HEK293 (cell line): ENCODE measurements around the gene SMC5.

ENCODE experiments used
- BCL11B ChIP-seq: fragments of 450-650 bp; formaldehyde crosslinking; IDR thresholded peaks from 2 replicates; pipeline ENCODE4 v1.5.1; 2016; ENCODE audit warnings: low read depth, missing biosample characterization, missing genetic modification characterization
- IKZF3 ChIP-seq: fragments of 450-650 bp; IDR thresholded peaks from 2 replicates; pipeline ENCODE4 v1.5.0; 2018; ENCODE audit warnings: missing biosample characterization, mild to moderate bottlenecking, missing genetic modification characterization, moderate library complexity
- ZBTB21 ChIP-seq: fragments of 450-650 bp; formaldehyde crosslinking; IDR thresholded peaks from 2 replicates; pipeline ENCODE4 v1.5.1; 2017; ENCODE audit warnings: missing biosample characterization, missing genetic modification characterization
- ZFP37 ChIP-seq: fragments of 450-650 bp; formaldehyde crosslinking; IDR thresholded peaks from 2 replicates; pipeline ENCODE4 v1.5.1; 2016; ENCODE audit warnings: missing biosample characterization, missing genetic modification characterization
- ZNF140 ChIP-seq: fragments of 450-650 bp; formaldehyde crosslinking; IDR thresholded peaks from 2 replicates; pipeline ENCODE4 v1.5.1; 2016; ENCODE audit warnings: missing biosample characterization, missing genetic modification characterization
- ZNF155 ChIP-seq: fragments of 450-650 bp; formaldehyde crosslinking; IDR thresholded peaks from 2 replicates; pipeline ENCODE4 v1.5.1; 2016; ENCODE audit warnings: missing biosample characterization, missing genetic modification characterization
- ZNF266 ChIP-seq: fragments of 450-650 bp; formaldehyde crosslinking; IDR thresholded peaks from 2 replicates; pipeline ENCODE4 v1.5.1; 2016; ENCODE audit warnings: missing biosample characterization, missing genetic modification characterization, low read depth
- ZNF530 ChIP-seq: fragments of 450-650 bp; formaldehyde crosslinking; IDR thresholded peaks from 2 replicates; pipeline ENCODE4 v1.5.1; 2016; ENCODE audit warnings: low read depth, missing biosample characterization, missing genetic modification characterization
- TF ChIP-seq, protein P1 (sequence below): fragments of 450-650 bp; formaldehyde crosslinking; IDR thresholded peaks from 2 replicates; pipeline ENCODE4 v1.5.1; 2016; ENCODE audit warnings: missing biosample characterization, missing genetic modification characterization
- TF ChIP-seq, protein P2 (sequence below): fragments of 450-650 bp; formaldehyde crosslinking; IDR thresholded peaks from 2 replicates; pipeline ENCODE4 v1.5.1; 2016; ENCODE audit warnings: missing biosample characterization, missing genetic modification characterization
- TF ChIP-seq, protein P3 (sequence below): fragments of 450-650 bp; formaldehyde crosslinking; IDR thresholded peaks from 2 replicates; pipeline ENCODE4 v1.5.1; 2016; ENCODE audit warnings: missing biosample characterization, missing genetic modification characterization
- TF ChIP-seq, protein P4 (sequence below): fragments of 450-650 bp; IDR thresholded peaks from 2 replicates; pipeline ENCODE4 v1.5.1; 2018; ENCODE audit warnings: missing biosample characterization, missing genetic modification characterization
- TF ChIP-seq, protein P5 (sequence below): fragments of 450-650 bp; formaldehyde crosslinking; IDR thresholded peaks from 2 replicates; pipeline ENCODE4 v1.5.1; 2016; ENCODE audit warnings: missing biosample characterization, missing genetic modification characterization
- TF ChIP-seq, protein P6 (sequence below): fragments of 450-650 bp; formaldehyde crosslinking; IDR thresholded peaks from 2 replicates; pipeline ENCODE4; 2016; ENCODE audit warnings: missing biosample characterization, missing genetic modification characterization
- TF ChIP-seq, protein P7 (sequence below): IDR thresholded peaks from 2 replicates; pipeline ENCODE4 v1.6.1; 2011; ENCODE audit warnings: mild to moderate bottlenecking, low read depth, low read length, borderline replicate concordance
- TF ChIP-seq, protein P8 (sequence below): fragments of 450-650 bp; formaldehyde crosslinking; IDR thresholded peaks from 2 replicates; pipeline ENCODE4 v1.5.1; 2016; ENCODE audit warnings: missing biosample characterization, missing genetic modification characterization, borderline replicate concordance
- TF ChIP-seq, protein P9 (sequence below): fragments of 450-650 bp; formaldehyde crosslinking; IDR thresholded peaks from 2 replicates; pipeline ENCODE4 v1.5.0; 2017; ENCODE audit warnings: missing biosample characterization, missing genetic modification characterization, borderline replicate concordance

The SMC5 gene

DNA sequence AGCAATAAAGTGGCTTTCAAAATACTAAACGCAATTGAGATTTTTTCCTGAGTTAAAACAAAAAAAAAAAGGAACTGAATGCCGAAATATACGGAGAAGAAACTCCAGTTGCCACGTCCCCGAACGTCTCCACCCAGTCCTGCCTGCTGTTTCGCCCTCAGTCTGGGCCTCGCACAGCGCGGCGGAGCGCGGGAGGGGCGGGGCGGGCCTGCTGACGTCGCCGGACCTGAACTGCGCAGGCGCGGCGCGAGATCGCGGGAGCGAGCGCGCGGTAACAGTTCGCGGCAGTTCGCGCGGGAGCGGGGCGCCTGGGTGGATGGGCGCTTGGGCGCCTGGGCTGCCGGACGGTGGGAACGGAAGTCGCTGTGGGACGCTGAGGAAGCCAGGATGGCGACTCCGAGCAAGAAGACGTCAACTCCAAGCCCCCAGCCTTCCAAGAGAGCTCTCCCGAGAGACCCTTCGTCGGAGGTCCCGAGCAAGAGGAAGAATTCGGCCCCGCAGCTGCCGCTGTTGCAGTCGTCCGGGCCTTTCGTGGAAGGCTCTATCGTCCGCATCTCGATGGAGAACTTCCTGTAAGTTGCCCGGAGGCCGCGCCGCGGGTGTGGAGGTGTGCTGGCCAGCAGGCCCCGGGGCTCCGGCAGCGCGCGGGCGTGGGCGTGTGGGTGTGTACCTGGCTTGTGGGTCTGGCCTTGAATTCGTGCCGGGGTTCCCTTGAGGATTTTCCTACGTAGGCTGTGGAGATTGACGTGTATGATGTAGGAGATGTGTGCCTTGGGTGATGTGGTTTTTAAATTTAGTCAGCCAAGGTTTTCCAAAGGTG lies at the start of gene SMC5 (continued):
- TF ChIP-seq, protein P1, sequence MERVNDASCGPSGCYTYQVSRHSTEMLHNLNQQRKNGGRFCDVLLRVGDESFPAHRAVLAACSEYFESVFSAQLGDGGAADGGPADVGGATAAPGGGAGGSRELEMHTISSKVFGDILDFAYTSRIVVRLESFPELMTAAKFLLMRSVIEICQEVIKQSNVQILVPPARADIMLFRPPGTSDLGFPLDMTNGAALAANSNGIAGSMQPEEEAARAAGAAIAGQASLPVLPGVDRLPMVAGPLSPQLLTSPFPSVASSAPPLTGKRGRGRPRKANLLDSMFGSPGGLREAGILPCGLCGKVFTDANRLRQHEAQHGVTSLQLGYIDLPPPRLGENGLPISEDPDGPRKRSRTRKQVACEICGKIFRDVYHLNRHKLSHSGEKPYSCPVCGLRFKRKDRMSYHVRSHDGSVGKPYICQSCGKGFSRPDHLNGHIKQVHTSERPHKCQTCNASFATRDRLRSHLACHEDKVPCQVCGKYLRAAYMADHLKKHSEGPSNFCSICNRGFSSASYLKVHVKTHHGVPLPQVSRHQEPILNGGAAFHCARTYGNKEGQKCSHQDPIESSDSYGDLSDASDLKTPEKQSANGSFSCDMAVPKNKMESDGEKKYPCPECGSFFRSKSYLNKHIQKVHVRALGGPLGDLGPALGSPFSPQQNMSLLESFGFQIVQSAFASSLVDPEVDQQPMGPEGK (tag by site-specific recombination) = 0 out of 2 replicates have a peak, but pooled peaks have one; percentile 19
- TF ChIP-seq BCL11B (tag by site-specific recombination) (no peak), ZNF140 (tag by site-specific recombination) (no peak), ZFP37 (tag by site-specific recombination) (peak; percentile 55; the same call in 1 of the 2 replicates), ZNF530 (no peak), ZNF155 (no peak), ZBTB21 (tag by site-specific recombination) (no peak), IKZF3 (tag by site-specific recombination) (no peak), ZNF266 (no peak)
- TF ChIP-seq, protein P2, sequence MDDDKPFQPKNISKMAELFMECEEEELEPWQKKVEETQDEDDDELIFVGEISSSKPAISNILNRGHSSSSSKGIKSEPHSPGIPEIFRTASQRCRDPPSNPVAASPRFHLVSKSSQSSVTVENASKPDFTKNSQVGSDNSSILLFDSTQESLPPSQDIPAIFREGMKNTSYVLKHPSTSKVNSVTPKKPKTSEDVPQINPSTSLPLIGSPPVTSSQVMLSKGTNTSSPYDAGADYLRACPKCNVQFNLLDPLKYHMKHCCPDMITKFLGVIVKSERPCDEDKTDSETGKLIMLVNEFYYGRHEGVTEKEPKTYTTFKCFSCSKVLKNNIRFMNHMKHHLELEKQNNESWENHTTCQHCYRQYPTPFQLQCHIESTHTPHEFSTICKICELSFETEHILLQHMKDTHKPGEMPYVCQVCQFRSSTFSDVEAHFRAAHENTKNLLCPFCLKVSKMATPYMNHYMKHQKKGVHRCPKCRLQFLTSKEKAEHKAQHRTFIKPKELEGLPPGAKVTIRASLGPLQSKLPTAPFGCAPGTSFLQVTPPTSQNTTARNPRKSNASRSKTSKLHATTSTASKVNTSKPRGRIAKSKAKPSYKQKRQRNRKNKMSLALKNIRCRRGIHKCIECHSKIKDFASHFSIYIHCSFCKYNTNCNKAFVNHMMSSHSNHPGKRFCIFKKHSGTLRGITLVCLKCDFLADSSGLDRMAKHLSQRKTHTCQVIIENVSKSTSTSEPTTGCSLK (tag by site-specific recombination) = no peak
- TF ChIP-seq, protein P3, sequence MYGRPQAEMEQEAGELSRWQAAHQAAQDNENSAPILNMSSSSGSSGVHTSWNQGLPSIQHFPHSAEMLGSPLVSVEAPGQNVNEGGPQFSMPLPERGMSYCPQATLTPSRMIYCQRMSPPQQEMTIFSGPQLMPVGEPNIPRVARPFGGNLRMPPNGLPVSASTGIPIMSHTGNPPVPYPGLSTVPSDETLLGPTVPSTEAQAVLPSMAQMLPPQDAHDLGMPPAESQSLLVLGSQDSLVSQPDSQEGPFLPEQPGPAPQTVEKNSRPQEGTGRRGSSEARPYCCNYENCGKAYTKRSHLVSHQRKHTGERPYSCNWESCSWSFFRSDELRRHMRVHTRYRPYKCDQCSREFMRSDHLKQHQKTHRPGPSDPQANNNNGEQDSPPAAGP = peak; percentile 12; the same call in 1 of the 2 replicates
- TF ChIP-seq, protein P4, sequence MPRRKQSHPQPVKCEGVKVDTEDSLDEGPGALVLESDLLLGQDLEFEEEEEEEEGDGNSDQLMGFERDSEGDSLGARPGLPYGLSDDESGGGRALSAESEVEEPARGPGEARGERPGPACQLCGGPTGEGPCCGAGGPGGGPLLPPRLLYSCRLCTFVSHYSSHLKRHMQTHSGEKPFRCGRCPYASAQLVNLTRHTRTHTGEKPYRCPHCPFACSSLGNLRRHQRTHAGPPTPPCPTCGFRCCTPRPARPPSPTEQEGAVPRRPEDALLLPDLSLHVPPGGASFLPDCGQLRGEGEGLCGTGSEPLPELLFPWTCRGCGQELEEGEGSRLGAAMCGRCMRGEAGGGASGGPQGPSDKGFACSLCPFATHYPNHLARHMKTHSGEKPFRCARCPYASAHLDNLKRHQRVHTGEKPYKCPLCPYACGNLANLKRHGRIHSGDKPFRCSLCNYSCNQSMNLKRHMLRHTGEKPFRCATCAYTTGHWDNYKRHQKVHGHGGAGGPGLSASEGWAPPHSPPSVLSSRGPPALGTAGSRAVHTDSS (tag by site-specific recombination) = no peak
- TF ChIP-seq, protein P5, sequence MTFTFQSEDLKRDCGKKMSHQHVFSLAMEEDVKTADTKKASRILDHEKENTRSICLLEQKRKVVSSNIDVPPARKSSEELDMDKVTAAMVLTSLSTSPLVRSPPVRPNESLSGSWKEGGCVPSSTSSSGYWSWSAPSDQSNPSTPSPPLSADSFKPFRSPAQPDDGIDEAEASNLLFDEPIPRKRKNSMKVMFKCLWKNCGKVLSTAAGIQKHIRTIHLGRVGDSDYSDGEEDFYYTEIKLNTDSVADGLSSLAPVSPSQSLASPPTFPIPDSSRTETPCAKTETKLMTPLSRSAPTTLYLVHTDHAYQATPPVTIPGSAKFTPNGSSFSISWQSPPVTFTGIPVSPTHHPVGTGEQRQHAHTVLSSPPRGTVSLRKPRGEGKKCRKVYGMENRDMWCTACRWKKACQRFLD = no peak
- TF ChIP-seq, protein P6, sequence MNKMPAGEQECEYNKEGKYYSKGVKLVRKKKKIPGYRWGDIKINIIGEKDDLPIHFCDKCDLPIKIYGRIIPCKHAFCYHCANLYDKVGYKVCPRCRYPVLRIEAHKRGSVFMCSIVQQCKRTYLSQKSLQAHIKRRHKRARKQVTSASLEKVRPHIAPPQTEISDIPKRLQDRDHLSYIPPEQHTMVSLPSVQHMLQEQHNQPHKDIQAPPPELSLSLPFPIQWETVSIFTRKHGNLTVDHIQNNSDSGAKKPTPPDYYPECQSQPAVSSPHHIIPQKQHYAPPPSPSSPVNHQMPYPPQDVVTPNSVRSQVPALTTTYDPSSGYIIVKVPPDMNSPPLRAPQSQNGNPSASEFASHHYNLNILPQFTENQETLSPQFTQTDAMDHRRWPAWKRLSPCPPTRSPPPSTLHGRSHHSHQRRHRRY (tag by site-specific recombination) = no peak
- TF ChIP-seq, protein P7, sequence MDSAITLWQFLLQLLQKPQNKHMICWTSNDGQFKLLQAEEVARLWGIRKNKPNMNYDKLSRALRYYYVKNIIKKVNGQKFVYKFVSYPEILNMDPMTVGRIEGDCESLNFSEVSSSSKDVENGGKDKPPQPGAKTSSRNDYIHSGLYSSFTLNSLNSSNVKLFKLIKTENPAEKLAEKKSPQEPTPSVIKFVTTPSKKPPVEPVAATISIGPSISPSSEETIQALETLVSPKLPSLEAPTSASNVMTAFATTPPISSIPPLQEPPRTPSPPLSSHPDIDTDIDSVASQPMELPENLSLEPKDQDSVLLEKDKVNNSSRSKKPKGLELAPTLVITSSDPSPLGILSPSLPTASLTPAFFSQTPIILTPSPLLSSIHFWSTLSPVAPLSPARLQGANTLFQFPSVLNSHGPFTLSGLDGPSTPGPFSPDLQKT = no peak
- TF ChIP-seq, protein P8, sequence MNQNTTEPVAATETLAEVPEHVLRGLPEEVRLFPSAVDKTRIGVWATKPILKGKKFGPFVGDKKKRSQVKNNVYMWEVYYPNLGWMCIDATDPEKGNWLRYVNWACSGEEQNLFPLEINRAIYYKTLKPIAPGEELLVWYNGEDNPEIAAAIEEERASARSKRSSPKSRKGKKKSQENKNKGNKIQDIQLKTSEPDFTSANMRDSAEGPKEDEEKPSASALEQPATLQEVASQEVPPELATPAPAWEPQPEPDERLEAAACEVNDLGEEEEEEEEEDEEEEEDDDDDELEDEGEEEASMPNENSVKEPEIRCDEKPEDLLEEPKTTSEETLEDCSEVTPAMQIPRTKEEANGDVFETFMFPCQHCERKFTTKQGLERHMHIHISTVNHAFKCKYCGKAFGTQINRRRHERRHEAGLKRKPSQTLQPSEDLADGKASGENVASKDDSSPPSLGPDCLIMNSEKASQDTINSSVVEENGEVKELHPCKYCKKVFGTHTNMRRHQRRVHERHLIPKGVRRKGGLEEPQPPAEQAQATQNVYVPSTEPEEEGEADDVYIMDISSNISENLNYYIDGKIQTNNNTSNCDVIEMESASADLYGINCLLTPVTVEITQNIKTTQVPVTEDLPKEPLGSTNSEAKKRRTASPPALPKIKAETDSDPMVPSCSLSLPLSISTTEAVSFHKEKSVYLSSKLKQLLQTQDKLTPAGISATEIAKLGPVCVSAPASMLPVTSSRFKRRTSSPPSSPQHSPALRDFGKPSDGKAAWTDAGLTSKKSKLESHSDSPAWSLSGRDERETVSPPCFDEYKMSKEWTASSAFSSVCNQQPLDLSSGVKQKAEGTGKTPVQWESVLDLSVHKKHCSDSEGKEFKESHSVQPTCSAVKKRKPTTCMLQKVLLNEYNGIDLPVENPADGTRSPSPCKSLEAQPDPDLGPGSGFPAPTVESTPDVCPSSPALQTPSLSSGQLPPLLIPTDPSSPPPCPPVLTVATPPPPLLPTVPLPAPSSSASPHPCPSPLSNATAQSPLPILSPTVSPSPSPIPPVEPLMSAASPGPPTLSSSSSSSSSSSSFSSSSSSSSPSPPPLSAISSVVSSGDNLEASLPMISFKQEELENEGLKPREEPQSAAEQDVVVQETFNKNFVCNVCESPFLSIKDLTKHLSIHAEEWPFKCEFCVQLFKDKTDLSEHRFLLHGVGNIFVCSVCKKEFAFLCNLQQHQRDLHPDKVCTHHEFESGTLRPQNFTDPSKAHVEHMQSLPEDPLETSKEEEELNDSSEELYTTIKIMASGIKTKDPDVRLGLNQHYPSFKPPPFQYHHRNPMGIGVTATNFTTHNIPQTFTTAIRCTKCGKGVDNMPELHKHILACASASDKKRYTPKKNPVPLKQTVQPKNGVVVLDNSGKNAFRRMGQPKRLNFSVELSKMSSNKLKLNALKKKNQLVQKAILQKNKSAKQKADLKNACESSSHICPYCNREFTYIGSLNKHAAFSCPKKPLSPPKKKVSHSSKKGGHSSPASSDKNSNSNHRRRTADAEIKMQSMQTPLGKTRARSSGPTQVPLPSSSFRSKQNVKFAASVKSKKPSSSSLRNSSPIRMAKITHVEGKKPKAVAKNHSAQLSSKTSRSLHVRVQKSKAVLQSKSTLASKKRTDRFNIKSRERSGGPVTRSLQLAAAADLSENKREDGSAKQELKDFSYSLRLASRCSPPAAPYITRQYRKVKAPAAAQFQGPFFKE (tag by site-specific recombination) = no peak
- TF ChIP-seq, protein P9, sequence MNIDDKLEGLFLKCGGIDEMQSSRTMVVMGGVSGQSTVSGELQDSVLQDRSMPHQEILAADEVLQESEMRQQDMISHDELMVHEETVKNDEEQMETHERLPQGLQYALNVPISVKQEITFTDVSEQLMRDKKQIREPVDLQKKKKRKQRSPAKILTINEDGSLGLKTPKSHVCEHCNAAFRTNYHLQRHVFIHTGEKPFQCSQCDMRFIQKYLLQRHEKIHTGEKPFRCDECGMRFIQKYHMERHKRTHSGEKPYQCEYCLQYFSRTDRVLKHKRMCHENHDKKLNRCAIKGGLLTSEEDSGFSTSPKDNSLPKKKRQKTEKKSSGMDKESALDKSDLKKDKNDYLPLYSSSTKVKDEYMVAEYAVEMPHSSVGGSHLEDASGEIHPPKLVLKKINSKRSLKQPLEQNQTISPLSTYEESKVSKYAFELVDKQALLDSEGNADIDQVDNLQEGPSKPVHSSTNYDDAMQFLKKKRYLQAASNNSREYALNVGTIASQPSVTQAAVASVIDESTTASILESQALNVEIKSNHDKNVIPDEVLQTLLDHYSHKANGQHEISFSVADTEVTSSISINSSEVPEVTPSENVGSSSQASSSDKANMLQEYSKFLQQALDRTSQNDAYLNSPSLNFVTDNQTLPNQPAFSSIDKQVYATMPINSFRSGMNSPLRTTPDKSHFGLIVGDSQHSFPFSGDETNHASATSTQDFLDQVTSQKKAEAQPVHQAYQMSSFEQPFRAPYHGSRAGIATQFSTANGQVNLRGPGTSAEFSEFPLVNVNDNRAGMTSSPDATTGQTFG (tag by site-specific recombination) = no peak
